Measurements from ENCODE around the gene SUFU.

SUFU gene

DNA sequence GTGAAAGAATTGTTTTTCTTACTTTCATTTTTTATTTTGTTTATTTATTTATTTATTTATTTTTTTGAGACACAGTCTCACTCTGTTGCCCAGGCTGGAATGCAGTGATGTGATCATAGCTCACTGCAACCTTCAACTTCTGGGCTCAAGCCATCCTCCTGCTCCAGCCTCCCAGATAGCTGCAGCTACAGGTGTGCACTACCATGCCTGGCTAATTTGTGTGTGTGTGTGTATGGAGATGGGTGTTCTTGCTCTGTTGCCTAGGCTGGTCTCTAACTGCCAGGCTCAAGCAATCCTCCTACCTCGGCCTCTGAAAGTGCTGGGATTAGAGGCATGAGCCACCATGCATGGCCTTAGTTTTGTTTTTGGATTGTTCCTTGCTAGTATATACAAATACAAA is 85.1 kb downstream of the SUFU start:
- Histone ChIP-seq H3K36me3 (ENCODE audit: control insufficient read depth in 1 of 2, insufficient read depth in 2 of 2, low read depth in 1 of 2, low read length in 2 of 2) (peaks cover 3 to 8% of the 10 kb centered on the region in 2 experiments), H4K8ac (ENCODE audit: low read length) (no peak overlapping the region), H3K27me3 (ENCODE audit: control insufficient read depth in 1 of 2, insufficient read depth in 1 of 2, low read length in 2 of 2) (no peaks in the 10 kb centered on the region), H3K14ac (ENCODE audit: low read length in 2 of 2) (no peak overlapping the region), H3K9ac (ENCODE audit: low read length) (no peak overlapping the region), H2BK5ac (ENCODE audit: low read depth, low read length, poor library complexity, severe bottlenecking) (no peak overlapping the region), H3K4me3 (ENCODE audit: insufficient read depth in 1 of 2, low read depth in 1 of 2, low read length in 2 of 2) (no peak overlapping the region), H3K4ac (ENCODE audit: low read depth in 1 of 2, low read length in 2 of 2) (no peak overlapping the region), H3K9me3 (ENCODE audit: control insufficient read depth, low read length) (no peaks in the 10 kb centered on the region), H3K18ac (ENCODE audit: low read depth in 1 of 2, low read length in 2 of 2) (no peak overlapping the region), H3K23ac (ENCODE audit: low read length in 2 of 2) (no peak overlapping the region), H4K91ac (ENCODE audit: low read length) (no peak overlapping the region), H3K27ac (ENCODE audit: low read length, poor library complexity, severe bottlenecking) (no peak overlapping the region), H3K79me1 (replicated peaks; ENCODE audit: low read length, poor library complexity, severe bottlenecking) (peaks cover 12% of the 10 kb centered on the region), H3K4me1 (ENCODE audit: control insufficient read depth, insufficient read depth, low read depth, low read length) (peaks cover 11% of the 10 kb centered on the region), H3K4me2 (ENCODE audit: low read length, poor library complexity, severe bottlenecking) (no peak overlapping the region), H2AFZ (ENCODE audit: low read depth, low read length) (no peak overlapping the region), H2AK5ac (ENCODE audit: low read length, severe bottlenecking) (no peak overlapping the region), H2BK15ac (ENCODE audit: low read depth, poor library complexity, severe bottlenecking) (no peak overlapping the region), H2BK120ac (ENCODE audit: low read depth, low read length) (no peak overlapping the region), H2BK12ac (ENCODE audit: low read length in 2 of 2) (no peak overlapping the region)
- DNase-seq = no peak
- WGBS = no CpG with 5 or more reads among the region's 1 CpG

DNA sequence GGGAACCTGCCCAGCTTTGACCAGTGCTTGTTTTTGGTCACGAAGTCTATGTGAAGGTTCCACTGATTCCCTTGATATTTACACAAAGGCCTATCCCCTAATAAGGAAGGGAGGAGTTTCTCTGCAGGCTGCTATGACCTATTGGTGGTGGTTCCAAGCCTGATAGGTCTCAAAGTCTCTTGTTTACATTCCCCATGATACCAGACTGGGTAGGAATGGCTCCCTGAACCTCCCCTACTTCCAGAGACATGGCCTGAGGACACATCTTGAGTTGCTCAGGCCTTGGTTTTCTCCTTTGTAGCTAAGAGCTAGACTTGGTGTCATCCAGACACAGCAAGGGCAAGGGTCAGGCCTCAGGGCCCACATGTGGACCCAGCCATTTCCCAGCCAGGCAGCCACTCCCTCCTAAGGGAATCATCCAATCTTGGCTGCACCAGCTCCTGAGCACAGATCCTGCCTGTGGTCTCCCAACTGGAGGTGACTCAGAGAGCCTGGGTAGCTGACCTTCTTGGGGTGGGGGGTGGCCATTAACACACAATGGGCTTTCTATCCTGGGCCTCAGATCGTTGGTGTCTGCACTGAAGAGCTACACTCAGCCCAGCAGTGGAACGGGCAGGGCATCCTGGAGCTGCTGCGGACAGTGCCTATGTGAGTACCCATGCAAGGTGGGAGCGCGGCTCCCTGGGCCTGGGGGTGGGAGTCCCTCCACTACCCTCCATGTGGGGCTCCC is 89.5 kb downstream of the SUFU start:
- Histone ChIP-seq H3K9me3 (ENCODE audit: control insufficient read depth, low read length) (no peaks in the 10 kb centered on the region), H3K36me3 (ENCODE audit: control insufficient read depth in 1 of 2, insufficient read depth in 2 of 2, low read depth in 1 of 2, low read length in 2 of 2) (peaks cover 31 to 39% of the 10 kb centered on the region in 2 experiments), H3K27me3 (ENCODE audit: control insufficient read depth in 1 of 2, insufficient read depth in 1 of 2, low read length in 2 of 2) (no peaks in the 10 kb centered on the region), H2BK15ac (ENCODE audit: low read depth, poor library complexity, severe bottlenecking) (peak overlapping the region; percentile 74), H3K4me1 (ENCODE audit: control insufficient read depth, insufficient read depth, low read depth, low read length) (peaks cover 11% of the 10 kb centered on the region), H3K4me2 (ENCODE audit: low read length, poor library complexity, severe bottlenecking) (no peak overlapping the region), H2AK5ac (ENCODE audit: low read length, severe bottlenecking) (no peak overlapping the region), H4K8ac (ENCODE audit: low read length) (peak overlapping the region; percentile 56), H3K14ac (ENCODE audit: low read length in 2 of 2) (peak overlapping the region in 1 of 2 experiments; percentile 50), H2BK12ac (ENCODE audit: low read length in 2 of 2) (peak overlapping the region; percentile 9 to 65), H4K91ac (ENCODE audit: low read length) (peak overlapping the region; percentile 40), H3K27ac (ENCODE audit: low read length, poor library complexity, severe bottlenecking) (peak overlapping the region; percentile 6), H3K9ac (ENCODE audit: low read length) (no peak overlapping the region), H2AFZ (ENCODE audit: low read depth, low read length) (peak overlapping the region; percentile 29), H2BK5ac (ENCODE audit: low read depth, low read length, poor library complexity, severe bottlenecking) (no peak overlapping the region), H2BK120ac (ENCODE audit: low read depth, low read length) (no peak overlapping the region), H3K18ac (ENCODE audit: low read depth in 1 of 2, low read length in 2 of 2) (peak overlapping the region; percentile 29 to 30), H3K79me1 (replicated peaks; ENCODE audit: low read length, poor library complexity, severe bottlenecking) (peaks cover 14% of the 10 kb centered on the region), H3K23ac (ENCODE audit: low read length in 2 of 2) (peak overlapping the region in 1 of 2 experiments; percentile 10), H3K4me3 (ENCODE audit: insufficient read depth in 1 of 2, low read depth in 1 of 2, low read length in 2 of 2) (no peak overlapping the region), H3K4ac (ENCODE audit: low read depth in 1 of 2, low read length in 2 of 2) (peak overlapping the region in 1 of 2 experiments; percentile 52)
- peak; percentile 81 for DNase-seq
- WGBS = 75% methylated on average over 5 of the region's 6 CpGs

DNA sequence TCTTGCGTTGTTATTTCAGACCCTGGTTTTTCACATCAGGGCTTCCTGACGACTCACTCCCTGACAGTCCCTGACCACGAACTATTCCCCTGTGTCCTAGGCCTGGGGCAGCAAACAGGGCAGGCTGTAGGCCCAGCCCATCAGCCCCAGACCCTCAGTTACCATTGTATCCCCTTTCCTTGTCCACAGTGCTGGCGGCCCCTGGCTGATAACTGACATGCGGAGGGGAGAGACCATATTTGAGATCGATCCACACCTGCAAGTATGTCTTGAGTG is 90.0 kb downstream of the SUFU start:
- no peak overlapping the region for H2BK5ac ChIP-seq (ENCODE audit: low read depth, low read length, poor library complexity, severe bottlenecking)
- 48% methylated on average over 5 of the region's 6 CpGs for whole genome bisulfite sequencing

DNA sequence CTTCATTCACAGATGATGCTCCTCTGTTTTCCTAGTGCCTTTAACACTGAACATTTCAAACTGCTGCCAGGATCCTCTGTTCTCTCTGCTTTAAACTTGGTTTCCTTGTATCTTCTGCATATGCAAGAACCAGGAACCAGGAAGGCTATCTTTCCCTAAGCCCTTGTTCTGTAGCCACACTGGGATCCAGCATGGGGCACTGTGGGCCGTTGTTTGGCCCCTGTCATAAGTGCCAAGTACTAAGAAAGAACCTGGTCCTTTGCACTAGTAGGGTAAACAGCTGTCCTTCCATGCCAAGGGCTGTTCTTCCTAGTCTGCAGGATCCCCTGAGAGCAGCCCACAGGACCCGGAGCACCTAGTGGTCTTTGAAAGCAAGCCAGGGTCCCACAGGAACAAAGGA is 91.5 kb downstream of the SUFU start:
- H3K4ac ChIP-seq (ENCODE audit: low read depth in 1 of 2, low read length in 2 of 2) = no peak overlapping the region
- H3K79me1 ChIP-seq (replicated peaks; ENCODE audit: low read length, poor library complexity, severe bottlenecking) = peaks cover 11% of the 10 kb centered on the region
- H2BK12ac ChIP-seq (ENCODE audit: low read length in 2 of 2) = no peak overlapping the region
- H3K4me2 ChIP-seq (ENCODE audit: low read length, poor library complexity, severe bottlenecking) = no peak overlapping the region
- H2BK5ac ChIP-seq (ENCODE audit: low read depth, low read length, poor library complexity, severe bottlenecking) = no peak overlapping the region
- no peak overlapping the region for H4K91ac ChIP-seq (ENCODE audit: low read length)
- no peak for DNase-seq
- no peak overlapping the region for H3K23ac ChIP-seq (ENCODE audit: low read length in 2 of 2)
- 91% methylated on average over 2 of the region's 2 CpGs for WGBS
- no peak overlapping the region for H2BK15ac ChIP-seq (ENCODE audit: low read depth, poor library complexity, severe bottlenecking)
- H3K27me3 ChIP-seq (ENCODE audit: control insufficient read depth in 1 of 2, insufficient read depth in 1 of 2, low read length in 2 of 2) = no peaks in the 10 kb centered on the region
- H3K18ac ChIP-seq (ENCODE audit: low read depth in 1 of 2, low read length in 2 of 2) = peak overlapping the region in 1 of 2 experiments; percentile 45
- H4K8ac ChIP-seq (ENCODE audit: low read length) = no peak overlapping the region
- no peak overlapping the region for H3K9ac ChIP-seq (ENCODE audit: low read length)
- no peak overlapping the region for H2AK5ac ChIP-seq (ENCODE audit: low read length, severe bottlenecking)
- H2AFZ ChIP-seq (ENCODE audit: low read depth, low read length) = no peak overlapping the region
- H3K14ac ChIP-seq (ENCODE audit: low read length in 2 of 2) = no peak overlapping the region
- H3K9me3 ChIP-seq (ENCODE audit: control insufficient read depth, low read length) = no peaks in the 10 kb centered on the region
- H2BK120ac ChIP-seq (ENCODE audit: low read depth, low read length) = no peak overlapping the region
- no peak overlapping the region for H3K4me3 ChIP-seq (ENCODE audit: insufficient read depth in 1 of 2, low read depth in 1 of 2, low read length in 2 of 2)
- peaks cover 24% of the 10 kb centered on the region for H3K4me1 ChIP-seq (ENCODE audit: control insufficient read depth, insufficient read depth, low read depth, low read length)
- H3K36me3 ChIP-seq (ENCODE audit: control insufficient read depth in 1 of 2, insufficient read depth in 2 of 2, low read depth in 1 of 2, low read length in 2 of 2) = peaks cover 42 to 53% of the 10 kb centered on the region in 2 experiments
- H3K27ac ChIP-seq (ENCODE audit: low read length, poor library complexity, severe bottlenecking) = no peak overlapping the region

More for the DNA sequence above, 90.0 kb downstream of the SUFU start:
- Histone ChIP-seq H4K8ac (ENCODE audit: low read length) (peak overlapping the region; percentile 56), H2BK120ac (ENCODE audit: low read depth, low read length) (no peak overlapping the region), H3K27me3 (ENCODE audit: control insufficient read depth in 1 of 2, insufficient read depth in 1 of 2, low read length in 2 of 2) (no peaks in the 10 kb centered on the region), H3K4me3 (ENCODE audit: insufficient read depth in 1 of 2, low read depth in 1 of 2, low read length in 2 of 2) (no peak overlapping the region), H3K36me3 (ENCODE audit: control insufficient read depth in 1 of 2, insufficient read depth in 2 of 2, low read depth in 1 of 2, low read length in 2 of 2) (peaks cover 36 to 40% of the 10 kb centered on the region in 2 experiments), H3K4ac (ENCODE audit: low read depth in 1 of 2, low read length in 2 of 2) (peak overlapping the region; percentile 52 to 65), H4K91ac (ENCODE audit: low read length) (peak overlapping the region; percentile 40), H2AK5ac (ENCODE audit: low read length, severe bottlenecking) (no peak overlapping the region), H3K9ac (ENCODE audit: low read length) (no peak overlapping the region), H3K4me2 (ENCODE audit: low read length, poor library complexity, severe bottlenecking) (no peak overlapping the region), H3K27ac (ENCODE audit: low read length, poor library complexity, severe bottlenecking) (no peak overlapping the region), H3K4me1 (ENCODE audit: control insufficient read depth, insufficient read depth, low read depth, low read length) (peaks cover 11% of the 10 kb centered on the region), H3K79me1 (replicated peaks; ENCODE audit: low read length, poor library complexity, severe bottlenecking) (peaks cover 11% of the 10 kb centered on the region), H2BK12ac (ENCODE audit: low read length in 2 of 2) (peak overlapping the region in 1 of 2 experiments; percentile 65), H3K18ac (ENCODE audit: low read depth in 1 of 2, low read length in 2 of 2) (peak overlapping the region in 1 of 2 experiments; percentile 84), H3K14ac (ENCODE audit: low read length in 2 of 2) (peak overlapping the region in 1 of 2 experiments; percentile 50), H3K9me3 (ENCODE audit: control insufficient read depth, low read length) (no peaks in the 10 kb centered on the region), H2BK15ac (ENCODE audit: low read depth, poor library complexity, severe bottlenecking) (peak overlapping the region; percentile 74), H3K23ac (ENCODE audit: low read length in 2 of 2) (no peak overlapping the region), H2AFZ (ENCODE audit: low read depth, low read length) (no peak overlapping the region)
- no peak for DNase-seq

All from mesenchymal stem cell (in vitro differentiated cells and primary cell).